GM21390 (cell line): ENCODE measurements around the gene TOP1.

ENCODE experiments used
- ATAC-seq: cut with Tn5 transposase; IDR thresholded peaks from one replicate; pipeline ENCODE4 v1.9.1; 2021; ENCODE audit not compliant: unreplicated experiment

TOP1 gene

GRCh38 chr20:41035207-41035606 lies 6.6 kb downstream of the TOP1 start:
- no peak for ATAC-seq

GRCh38 chr20:41037179-41037578 lies 8.6 kb downstream of the TOP1 start:
- no peak for ATAC-seq

DNA sequence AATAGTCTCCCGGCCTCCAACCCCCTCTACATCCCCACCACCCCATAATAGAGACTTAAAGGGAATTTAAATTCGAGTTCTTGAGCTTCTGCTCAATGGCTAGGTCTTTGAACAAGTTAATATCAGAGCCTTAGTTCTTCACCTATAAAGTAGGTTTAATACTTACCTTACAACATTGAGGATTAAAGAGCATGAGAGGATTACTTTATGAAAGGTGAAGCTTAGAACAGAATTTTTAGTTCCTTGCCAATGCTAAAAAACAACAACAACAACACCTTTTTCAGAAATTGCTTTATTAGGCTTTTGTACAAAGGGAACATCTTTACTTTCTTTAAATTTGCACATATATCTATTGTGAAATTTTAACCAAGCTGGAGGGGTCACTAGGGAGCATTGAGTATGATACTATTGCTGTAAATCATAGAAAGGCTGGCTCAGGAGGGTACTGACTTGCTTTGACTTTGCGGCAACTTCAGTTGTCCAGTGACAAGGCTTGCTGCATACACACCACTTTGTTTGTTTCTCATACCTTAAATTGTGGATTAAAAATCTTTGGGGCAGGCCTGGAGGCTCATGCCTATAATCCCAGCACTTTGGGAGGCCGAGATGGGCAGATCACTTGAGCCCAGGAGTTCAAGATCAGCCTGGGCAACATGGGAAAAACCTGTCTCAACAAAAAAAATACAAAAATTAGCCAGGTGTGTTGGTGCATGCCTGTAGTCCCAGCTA lies 9.7 kb downstream of the TOP1 start:
- no peak for ATAC-seq

DNA sequence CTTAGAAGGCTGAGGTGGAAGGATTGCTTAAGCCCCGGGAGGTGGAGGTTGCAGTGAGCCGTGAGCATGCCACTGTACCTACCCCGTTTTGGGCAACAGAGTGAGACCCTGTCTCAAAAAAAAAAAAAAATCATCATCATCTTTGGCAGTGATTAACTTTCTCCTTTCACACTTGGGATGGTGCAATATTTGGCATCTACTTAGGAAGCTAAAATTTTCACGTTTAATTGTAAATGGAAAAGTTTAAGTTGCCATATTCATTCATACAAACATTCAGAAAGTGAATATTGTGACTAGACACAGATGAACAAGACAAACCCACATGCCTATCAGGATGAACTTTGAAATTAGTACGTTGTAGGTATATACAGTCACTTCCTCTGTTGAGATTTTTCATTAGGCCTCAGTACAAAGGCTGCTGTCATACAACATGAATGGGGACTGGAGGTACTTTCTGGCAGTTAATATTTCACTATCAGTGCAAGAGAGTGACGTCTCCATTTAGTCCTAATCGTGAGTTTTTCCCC lies 10.3 kb downstream of the TOP1 start:
- no peak for ATAC-seq

DNA sequence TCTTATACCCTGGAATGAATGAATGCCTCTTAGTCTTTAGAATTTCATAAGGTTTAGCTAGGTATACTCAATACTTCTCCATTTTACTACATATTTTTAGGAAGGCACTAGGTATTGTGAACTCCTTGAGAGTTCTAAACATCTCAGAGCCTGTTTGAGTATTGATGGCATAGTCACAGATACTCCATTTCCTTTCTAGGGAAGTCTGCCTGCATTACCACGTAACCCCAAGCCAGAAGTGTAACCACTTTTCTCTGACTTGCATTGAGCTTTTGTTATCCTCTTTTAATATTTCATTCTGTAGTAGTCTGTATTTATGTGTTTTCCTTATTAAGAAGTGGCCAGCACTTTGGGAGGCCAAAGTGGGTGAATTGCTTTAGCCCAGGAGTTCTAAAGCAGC lies 12.2 kb downstream of the TOP1 start:
- ATAC-seq = no peak

DNA sequence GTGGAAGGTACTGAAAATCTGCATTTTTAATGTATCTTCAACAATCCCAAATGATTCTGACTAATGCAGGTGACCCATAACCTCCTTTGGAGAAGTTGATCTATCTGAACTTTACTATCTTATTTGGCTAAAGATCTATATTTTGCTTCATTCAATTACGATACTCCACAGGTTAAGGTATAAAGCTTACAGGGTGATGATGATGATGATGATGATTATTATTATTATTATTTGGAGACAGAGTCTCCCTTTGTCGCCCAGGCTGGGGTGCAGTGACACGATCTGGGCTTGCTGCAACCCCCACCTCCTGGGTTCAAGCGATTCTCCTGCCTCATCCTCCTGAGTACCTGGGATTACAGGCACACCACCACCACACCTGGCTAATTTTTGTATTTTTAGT lies 13.1 kb downstream of the TOP1 start:
- no peak for ATAC-seq

DNA sequence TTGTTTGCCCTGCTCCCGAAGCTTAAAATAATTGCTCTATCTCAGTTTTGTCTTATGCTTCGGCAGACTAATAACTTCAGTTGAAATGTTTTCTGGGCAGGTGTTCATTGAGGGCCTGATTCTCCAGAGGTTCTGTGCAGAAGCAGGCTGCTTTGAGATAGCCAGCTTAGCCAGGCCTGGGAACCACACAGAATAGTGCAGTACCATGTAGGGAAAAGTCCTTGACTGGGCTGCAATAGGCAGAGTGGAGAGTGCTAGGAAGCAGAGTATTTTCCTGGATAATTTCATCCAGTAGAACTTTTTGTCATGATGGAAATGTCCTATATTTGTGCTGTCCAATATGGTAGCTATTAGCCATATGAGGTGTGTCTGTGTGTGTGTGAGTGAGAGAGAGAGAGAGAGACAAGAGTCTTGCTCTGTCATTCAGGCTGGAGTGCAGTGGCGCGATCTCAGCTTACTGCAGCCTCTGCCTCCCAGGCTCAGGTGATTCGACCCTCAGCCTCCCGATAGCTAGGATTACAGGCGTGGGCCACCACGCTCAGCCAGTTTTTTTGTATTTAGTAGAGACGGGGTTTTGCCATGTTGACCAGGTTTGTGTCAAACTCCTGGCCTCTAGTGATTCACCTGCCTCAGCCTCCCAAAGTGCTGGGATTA lies 15.9 kb downstream of the TOP1 start:
- no peak for ATAC-seq

DNA sequence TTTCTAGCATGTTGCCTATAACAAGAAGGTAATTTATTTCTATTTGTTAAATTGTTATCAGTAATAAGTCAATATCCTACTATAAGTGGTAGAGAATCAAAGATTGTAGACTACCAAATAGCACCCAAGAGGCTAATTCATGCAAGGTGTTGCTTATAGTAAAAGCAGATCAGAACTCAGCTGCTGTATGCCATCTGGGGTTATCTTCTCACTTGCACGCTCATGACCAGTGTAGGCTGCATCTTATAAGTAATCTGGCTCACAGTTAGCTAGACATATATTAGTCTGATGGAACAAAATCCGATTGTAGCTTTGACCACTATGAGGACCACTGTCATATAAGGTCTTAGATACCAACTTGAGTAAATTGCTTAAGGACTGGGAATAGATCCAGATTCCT lies 17.0 kb downstream of the TOP1 start:
- no peak for ATAC-seq

- no peak for ATAC-seq
Measured at GRCh38 chr20:41046716-41047115, 18.1 kb downstream of the TOP1 start.

DNA sequence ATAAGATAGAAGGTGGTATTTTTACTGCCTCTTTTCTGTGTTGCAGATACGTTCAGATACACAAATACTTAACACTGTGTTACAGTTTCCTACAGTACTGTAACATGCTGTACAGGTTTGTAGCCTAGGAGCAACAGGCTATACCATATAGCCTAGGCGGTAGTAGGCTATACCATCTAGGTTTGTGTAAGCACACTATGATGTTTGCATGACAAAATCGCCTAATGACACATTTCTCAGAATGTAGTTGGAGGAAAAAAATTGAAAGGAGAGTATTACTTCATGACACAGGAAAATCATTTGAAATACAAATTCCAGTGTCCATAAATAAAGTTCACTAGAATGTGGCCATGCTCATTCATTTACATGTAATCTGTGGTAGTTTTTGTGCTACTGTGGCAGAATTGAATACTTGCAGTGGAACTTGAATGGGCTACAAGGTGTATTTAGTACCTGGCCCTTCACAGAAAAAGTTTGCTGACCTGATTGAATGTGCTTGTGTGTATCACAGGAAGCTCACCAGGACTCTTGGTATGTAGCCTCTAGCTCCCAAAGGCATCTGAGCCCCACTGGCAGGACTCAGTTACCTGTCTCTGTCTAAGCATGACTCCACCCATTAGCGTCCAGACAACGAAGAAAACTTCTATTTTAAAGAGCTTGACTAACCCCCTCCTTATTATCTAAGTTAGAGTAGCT lies 18.8 kb downstream of the TOP1 start:
- ATAC-seq = no peak

- ATAC-seq = no peak
Measured at GRCh38 chr20:41047975-41048305, 19.3 kb downstream of the TOP1 start.

GRCh38 chr20:41048461-41049301 lies 20.1 kb downstream of the TOP1 start:
- ATAC-seq = no peak

GRCh38 chr20:41049451-41049850 lies 20.8 kb downstream of the TOP1 start:
- ATAC-seq = no peak

GRCh38 chr20:41050361-41051008 lies 21.9 kb downstream of the TOP1 start:
- no peak for ATAC-seq

DNA sequence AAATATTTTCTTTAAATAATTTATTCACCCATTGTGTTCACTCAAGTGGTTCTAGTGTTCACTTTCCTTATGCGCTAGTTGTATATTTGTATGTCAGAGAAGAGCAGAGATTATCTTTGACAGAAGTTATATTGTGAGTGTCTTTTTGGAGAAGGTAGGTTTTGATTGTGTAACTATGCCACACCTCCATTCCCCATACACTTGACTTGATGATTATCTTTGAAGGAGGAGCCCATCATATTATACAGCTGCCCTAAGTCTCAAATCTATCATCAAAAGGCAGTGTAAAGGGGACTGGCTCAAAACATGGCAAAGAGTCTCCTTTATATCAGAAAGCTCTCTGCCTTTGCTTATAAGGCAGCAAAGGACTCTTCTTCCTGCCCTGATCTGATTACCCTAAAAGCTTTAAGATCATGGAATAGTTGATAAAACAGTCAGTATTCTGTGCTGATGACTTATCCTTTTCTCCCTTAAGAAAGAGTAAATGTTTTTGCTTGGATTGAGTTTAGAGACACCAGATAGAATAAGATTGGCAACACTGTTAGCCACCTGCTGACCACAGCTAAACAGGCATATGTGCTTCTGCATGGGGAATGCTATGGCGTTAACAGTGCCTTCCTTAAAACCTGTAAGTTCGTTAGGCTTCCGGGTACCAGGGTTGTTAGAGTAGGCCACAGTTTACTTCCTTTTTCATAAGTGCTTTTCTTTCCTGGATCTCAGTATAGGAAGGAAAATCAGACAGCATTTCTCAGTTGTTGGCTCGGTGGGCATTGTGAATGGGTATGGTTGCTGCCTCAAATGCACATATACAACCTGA lies 22.6 kb downstream of the TOP1 start:
- ATAC-seq = no peak

DNA sequence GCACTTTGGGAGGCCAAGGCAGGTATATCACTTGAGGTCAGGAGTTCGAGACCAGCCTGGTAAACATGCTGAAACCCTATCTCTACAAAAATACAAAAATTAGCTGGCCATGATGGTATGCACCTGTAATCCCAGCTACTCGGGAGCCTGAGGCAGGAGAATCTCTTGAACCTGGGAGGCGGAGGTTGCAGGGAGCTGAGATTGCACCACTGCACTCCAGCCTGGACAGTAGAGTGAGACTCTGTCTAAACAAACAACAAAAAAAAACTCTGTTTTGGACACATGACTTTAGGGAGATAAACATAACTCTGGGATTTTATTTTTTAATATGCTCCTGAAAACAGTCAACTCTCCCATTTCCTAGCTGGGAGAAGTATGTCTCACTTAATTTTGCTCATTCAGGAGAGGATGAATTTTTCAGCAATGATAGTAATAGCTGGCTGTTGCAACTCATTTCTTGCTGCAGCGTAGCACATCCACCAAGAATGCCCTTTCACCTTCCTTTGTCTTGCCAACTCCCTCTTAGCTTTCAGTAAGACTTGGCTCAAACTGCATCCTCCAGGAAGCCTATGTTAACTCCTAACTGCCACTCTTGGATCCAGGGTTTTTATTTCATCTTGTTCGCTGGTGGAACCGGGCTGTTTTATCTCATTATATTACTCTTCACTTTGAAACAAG lies 24.3 kb downstream of the TOP1 start:
- ATAC-seq = no peak

- ATAC-seq = no peak
Measured at GRCh38 chr20:41054070-41054846, 25.6 kb downstream of the TOP1 start.

DNA sequence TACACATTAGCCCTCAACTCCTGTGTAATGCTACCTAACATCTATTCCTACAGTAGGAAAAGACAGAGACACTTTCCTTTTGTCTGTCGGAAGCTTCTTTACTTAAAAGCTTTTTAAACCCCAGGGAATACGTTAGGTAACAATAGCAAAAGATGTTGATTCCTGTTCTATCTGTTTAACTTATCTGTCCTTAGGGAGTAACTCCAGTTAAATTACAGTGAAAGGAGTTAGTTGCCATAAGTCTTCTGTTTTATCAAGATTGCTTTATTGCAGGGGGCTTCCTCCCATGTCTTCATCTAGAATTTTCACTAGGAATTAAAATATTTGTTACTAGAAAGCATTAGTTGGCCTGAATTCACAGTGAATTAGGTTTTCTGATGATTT lies 26.2 kb downstream of the TOP1 start:
- no peak for ATAC-seq

DNA sequence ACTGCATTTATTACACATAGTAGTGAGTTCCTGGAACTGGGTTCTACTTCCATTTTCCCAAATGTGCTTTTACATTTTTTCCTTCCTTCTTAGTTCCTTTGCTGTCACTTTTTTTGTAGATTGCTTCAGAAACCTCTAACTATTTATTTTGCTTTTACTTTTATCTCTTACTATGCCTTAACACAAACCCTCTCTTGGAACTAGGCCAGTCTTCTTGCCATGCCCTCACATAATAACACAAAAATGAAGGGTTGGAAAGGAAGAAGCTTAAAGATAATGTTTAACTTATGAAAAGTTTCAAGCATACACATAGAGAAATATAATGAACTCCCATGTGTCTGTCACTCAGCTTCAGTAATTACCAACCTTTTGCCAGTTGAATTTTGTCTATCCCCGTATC lies 27.1 kb downstream of the TOP1 start:
- no peak for ATAC-seq
